Keratinocyte (primary cell): ENCODE measurements around the gene ITIH5.

Experiments
- EZH2 ChIP-seq: IDR thresholded peaks from one replicate; pipeline ENCODE4 v1.6.1; 2012; ENCODE audit warnings: inconsistent platforms, mild to moderate bottlenecking, low read length, moderate library complexity
- TF ChIP-seq, protein P1 (sequence below), 3 experiments: IDR thresholded peaks in 1 of 3; conservative IDR thresholded peaks in 1 of 3; optimal IDR thresholded peaks in 1 of 3; 2 replicates in 2 of 3; 3 replicates in 1 of 3; pipeline versions ENCODE3 to v1.5.1; 2011; ENCODE audit warnings: low read length in 3 of 3, mild to moderate bottlenecking in 3 of 3, moderate library complexity in 2 of 3, control low read depth in 1 of 3, inconsistent platforms in 1 of 3; ENCODE audit not compliant: insufficient read depth in 2 of 3; ENCODE audit errors: extremely low read depth in 1 of 3

- TF ChIP-seq, protein P1, sequence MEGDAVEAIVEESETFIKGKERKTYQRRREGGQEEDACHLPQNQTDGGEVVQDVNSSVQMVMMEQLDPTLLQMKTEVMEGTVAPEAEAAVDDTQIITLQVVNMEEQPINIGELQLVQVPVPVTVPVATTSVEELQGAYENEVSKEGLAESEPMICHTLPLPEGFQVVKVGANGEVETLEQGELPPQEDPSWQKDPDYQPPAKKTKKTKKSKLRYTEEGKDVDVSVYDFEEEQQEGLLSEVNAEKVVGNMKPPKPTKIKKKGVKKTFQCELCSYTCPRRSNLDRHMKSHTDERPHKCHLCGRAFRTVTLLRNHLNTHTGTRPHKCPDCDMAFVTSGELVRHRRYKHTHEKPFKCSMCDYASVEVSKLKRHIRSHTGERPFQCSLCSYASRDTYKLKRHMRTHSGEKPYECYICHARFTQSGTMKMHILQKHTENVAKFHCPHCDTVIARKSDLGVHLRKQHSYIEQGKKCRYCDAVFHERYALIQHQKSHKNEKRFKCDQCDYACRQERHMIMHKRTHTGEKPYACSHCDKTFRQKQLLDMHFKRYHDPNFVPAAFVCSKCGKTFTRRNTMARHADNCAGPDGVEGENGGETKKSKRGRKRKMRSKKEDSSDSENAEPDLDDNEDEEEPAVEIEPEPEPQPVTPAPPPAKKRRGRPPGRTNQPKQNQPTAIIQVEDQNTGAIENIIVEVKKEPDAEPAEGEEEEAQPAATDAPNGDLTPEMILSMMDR (optimal IDR thresholded peaks at IDR 0.05 in 1 of 3, IDR thresholded peaks at IDR 0.05 in 1 of 3, conservative IDR thresholded peaks at IDR 0.05 in 1 of 3; ENCODE audit: extremely low read depth in 1 of 3, insufficient read depth in 2 of 3, low read length in 3 of 3) = no peak
- no peak for TF ChIP-seq EZH2
Measured at GRCh38 chr10:7610026-7610425, 56.7 kb downstream of the ITIH5 start.
